ENCODE measurements around the gene SYVN1.

Gene SYVN1

GRCh38 chr11:65111744-65112545 is 22.4 kb downstream of the SYVN1 start, which contains the start of gene TM7SF2 (continued):
- TF ChIP-seq ZNF654 (tag by site-specific recombination; IDR thresholded peaks at IDR 0.05; ENCODE audit: low read depth) (no peak), ZNF768 (tag by site-specific recombination; IDR thresholded peaks at IDR 0.05) (no peak), ZNF398 (tag by site-specific recombination; IDR thresholded peaks at IDR 0.05) (peak; percentile 47), ZNF280C (tag by site-specific recombination; IDR thresholded peaks at IDR 0.05) (no peak), ZNF626 (tag by site-specific recombination; IDR thresholded peaks at IDR 0.05) (no peak), ZNF645 (tag by site-specific recombination; IDR thresholded peaks at IDR 0.05) (no peak), ZSCAN5A (tag by site-specific recombination; IDR thresholded peaks at IDR 0.05) (no peak), ZNF16 (tag by site-specific recombination; IDR thresholded peaks at IDR 0.05; ENCODE audit: low read depth) (no peak), ZNF707 (tag by site-specific recombination; IDR thresholded peaks at IDR 0.05) (no peak), ZNF274 (IDR thresholded peaks at IDR 0.05; ENCODE audit: low read length) (no peak), ZNF274 (tag by site-specific recombination; IDR thresholded peaks at IDR 0.05; ENCODE audit: borderline replicate concordance) (no peak), ZBTB48 (tag by site-specific recombination; IDR thresholded peaks at IDR 0.05) (no peak), OVOL3 (tag by site-specific recombination; IDR thresholded peaks at IDR 0.05) (no peak), ZNF560 (tag by site-specific recombination; IDR thresholded peaks at IDR 0.05; ENCODE audit: borderline replicate concordance) (no peak), ZBTB49 (tag by site-specific recombination; IDR thresholded peaks at IDR 0.05; ENCODE audit: low read depth) (no peak), YY1 (tag by site-specific recombination; IDR thresholded peaks at IDR 0.05) (peak; percentile 29; the same call in 1 of the 2 replicates), ZSCAN23 (tag by site-specific recombination; IDR thresholded peaks at IDR 0.05) (no peak), PATZ1 (tag by site-specific recombination; IDR thresholded peaks at IDR 0.05) (peak; percentile 87), SALL2 (tag by site-specific recombination; IDR thresholded peaks at IDR 0.05; ENCODE audit: borderline replicate concordance) (no peak), KLF8 (tag by site-specific recombination; IDR thresholded peaks at IDR 0.05) (no peak), ZBTB10 (tag by site-specific recombination; IDR thresholded peaks at IDR 0.05) (peak; percentile 41; the same call in 1 of the 2 replicates)

Data from HEK293 (cell line).